Stimulated activated effector memory CD8-positive, alpha-beta T cell treated with anti-CD3 and anti-CD28 coated beads, Interleukin-12 subunit alpha, Interleukin-12 subunit beta, amount 100 ng/mL, for 72 hours (primary cell): ENCODE results near the gene IGF2.
A peak's percentile ranks its signal among the peaks of the same experiment; 100 is the strongest.

Experiments used
- ATAC-seq: fragments of 150-1000 bp; cut with Tn5 transposase; 2 replicates; pipeline ENCODE4 v1.10.0; 2021
- DNase-seq, 2 donors: peaks; one replicate each; pipeline ENCODE4 v3.0.0; 2021 to 2022; ENCODE audit warnings: low spot score in 2 of 2
- H3K27ac Mint-ChIP-seq: one replicate; pipeline ENCODE4 v1.8.0; 2022; ENCODE audit warnings: mild to moderate bottlenecking, mixed read lengths
- H3K36me3 Mint-ChIP-seq: one replicate; pipeline ENCODE4 v1.8.0; 2022; ENCODE audit warnings: mild to moderate bottlenecking, mixed read lengths
- H3K4me1 Mint-ChIP-seq: one replicate; pipeline ENCODE4 v1.8.0; 2022; ENCODE audit warnings: mixed read lengths
- H3K4me3 Mint-ChIP-seq: one replicate; pipeline ENCODE4 v1.8.0; 2022; ENCODE audit warnings: mild to moderate bottlenecking, mixed read lengths
- H3K9me3 Mint-ChIP-seq: one replicate; pipeline ENCODE4 v1.8.0; 2022; ENCODE audit warnings: mixed read lengths

The IGF2 gene

DNA sequence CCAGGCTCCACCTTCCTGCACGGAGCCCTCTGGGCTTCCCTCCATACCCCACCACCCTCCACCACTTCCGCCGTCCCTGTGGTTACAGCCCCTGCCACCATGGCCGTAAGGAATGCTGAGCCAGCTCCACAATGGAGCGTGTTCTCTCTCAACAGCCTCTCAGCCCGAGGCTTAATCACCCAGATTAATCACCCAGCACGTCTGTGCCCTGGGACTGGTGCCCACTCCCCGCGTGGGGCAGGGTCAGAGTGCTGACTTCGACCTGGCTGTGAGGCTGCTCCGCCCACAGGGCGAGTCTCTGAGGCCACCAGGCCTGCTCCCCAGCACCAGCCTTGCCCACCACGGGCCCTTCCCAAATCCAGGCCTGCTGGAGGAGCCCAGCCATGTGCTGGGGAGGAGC is 36.5 kb upstream of the IGF2 start:
- DNase-seq = no peak
- no peak overlapping the region for H3K4me3 Mint-ChIP-seq
- no peak for ATAC-seq
- no peaks in the 10 kb centered on the region for H3K36me3 Mint-ChIP-seq
- H3K27ac Mint-ChIP-seq = no peak overlapping the region
- H3K4me1 Mint-ChIP-seq = peaks cover 4% of the 10 kb centered on the region
- no peaks in the 10 kb centered on the region for H3K9me3 Mint-ChIP-seq

DNA sequence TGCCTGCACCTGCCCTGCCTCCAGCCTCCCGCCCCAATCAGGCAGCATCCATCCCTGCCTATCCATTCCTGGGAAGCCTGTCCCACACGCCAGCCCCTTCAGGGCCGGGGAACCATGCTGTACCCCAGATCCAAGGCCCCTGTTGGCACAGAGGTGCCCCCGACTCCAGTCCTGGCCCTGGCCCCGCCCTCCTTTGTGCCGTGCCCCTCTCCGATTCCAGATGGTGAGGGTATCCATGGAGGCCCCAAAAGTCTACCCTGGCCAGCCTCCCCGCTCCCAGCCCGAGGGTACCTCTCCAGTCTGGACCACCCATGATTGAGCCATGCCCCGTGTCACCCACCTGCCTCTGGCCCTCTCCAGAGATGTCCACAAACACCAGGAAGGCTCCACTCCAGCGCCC is 35.2 kb upstream of the IGF2 start:
- DNase-seq (no peak), ATAC-seq (no peak)
- H3K27ac Mint-ChIP-seq = no peak overlapping the region
- H3K36me3 Mint-ChIP-seq = no peaks in the 10 kb centered on the region
- no peaks in the 10 kb centered on the region for H3K9me3 Mint-ChIP-seq
- no peak overlapping the region for H3K4me3 Mint-ChIP-seq
- peaks cover 4% of the 10 kb centered on the region for H3K4me1 Mint-ChIP-seq

DNA sequence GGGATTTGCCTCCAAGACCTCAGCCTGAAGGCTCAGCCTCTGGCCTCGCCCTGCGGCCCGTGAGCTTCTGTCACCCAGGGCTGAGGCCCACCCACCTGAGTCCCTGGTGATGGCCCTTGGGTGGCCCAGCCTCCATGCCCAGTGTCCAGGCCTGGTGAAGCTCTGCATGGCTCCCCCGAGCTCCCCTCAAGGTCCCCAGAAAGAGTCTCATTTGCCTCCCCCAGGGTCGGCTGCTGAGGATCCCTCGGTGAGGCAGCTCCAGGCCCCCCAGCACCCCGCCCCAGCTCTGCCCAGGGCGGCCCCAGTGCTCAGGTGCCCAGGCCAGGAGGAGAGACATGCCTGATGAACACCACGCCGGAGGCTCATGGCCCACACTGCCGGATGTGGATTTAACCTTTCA is 34.6 kb upstream of the IGF2 start:
- Mint-ChIP-seq H3K4me3 (no peak overlapping the region), H3K27ac (no peak overlapping the region), H3K9me3 (no peaks in the 10 kb centered on the region), H3K4me1 (peaks cover 4% of the 10 kb centered on the region), H3K36me3 (no peaks in the 10 kb centered on the region)
- no peak for DNase-seq
- no peak for ATAC-seq

DNA sequence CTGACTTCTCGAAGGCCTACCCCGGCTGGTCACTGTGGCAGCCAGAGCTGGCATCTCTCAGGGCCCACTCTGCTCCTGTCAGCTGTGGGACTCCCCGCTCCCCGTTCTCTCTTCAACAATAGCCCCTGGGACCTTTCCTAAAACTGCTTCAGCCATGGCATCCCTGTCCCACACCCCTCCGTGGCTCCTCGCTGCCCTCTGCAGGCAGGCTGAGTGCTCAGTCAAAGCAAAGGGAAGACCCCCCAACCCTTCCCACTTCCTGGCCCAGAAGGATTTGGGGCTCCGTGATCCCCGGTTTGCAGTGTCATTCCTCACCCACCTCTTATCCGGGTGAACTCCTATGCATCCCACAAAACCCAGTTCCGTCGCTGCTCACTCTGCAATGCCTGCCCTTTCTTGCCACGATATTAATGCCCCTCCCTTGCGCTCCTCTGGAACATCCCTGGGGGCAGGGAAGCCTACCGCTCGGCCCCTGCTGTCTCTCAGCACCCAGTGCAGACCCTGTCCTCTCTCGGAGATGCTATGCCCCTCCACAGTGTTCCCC is 34.0 kb upstream of the IGF2 start:
- no peaks in the 10 kb centered on the region for H3K36me3 Mint-ChIP-seq
- no peak overlapping the region for H3K27ac Mint-ChIP-seq
- no peak overlapping the region for H3K4me3 Mint-ChIP-seq
- H3K9me3 Mint-ChIP-seq = no peaks in the 10 kb centered on the region
- DNase-seq (no peak), ATAC-seq (no peak)
- H3K4me1 Mint-ChIP-seq = peaks cover 4% of the 10 kb centered on the region

DNA sequence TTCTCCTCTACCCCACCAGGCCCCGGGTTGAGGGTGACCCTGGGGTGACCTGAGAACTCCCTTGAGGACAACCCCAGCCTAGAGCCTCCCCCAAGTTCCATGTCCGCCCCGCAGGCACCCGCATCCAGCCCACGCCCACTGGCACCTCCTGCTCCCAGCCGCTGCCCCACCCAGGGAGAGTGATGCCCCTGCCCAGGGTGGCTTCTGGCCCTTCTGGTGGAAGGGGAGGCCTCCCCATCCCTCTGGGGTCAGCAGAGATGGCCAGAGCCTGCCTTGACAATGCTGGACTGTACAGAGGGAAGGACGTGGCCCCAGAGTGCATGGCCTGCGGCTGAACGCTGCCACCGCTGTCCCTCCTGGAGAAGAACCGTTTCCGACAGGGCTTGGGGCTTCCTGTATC is 33.5 kb upstream of the IGF2 start:
- no peak for ATAC-seq
- no peaks in the 10 kb centered on the region for H3K9me3 Mint-ChIP-seq
- no peak overlapping the region for H3K4me3 Mint-ChIP-seq
- H3K27ac Mint-ChIP-seq = no peak overlapping the region
- DNase-seq = no peak
- peaks cover 4% of the 10 kb centered on the region for H3K4me1 Mint-ChIP-seq
- H3K36me3 Mint-ChIP-seq = no peaks in the 10 kb centered on the region

DNA sequence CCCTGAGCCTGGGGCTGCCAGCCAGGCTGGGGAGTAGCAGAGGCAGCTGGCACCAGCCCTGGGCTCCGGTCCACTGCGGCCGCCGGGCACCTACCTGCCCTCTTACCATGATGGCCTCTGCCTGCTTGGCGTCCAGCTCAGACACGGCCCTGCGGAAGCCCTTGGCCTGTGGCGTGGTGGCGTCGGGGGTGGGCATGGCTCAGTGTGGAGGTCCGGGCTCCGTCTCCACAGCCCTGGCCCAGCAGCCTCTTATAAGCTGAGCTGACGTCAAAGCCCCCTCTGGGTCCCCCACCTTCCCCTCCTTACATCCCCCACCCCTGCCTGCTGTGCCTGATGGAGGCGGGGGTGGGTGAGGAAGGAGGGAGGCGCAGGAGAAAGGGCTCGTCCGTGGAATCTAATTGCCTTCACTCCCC is 32.4 kb upstream of the IGF2 start, which contains the start of gene TH:
Gene TH (minus strand): TSS at position 225 of the 413 bp plus-strand sequence. CDS start 29 bp downstream, at position 196.
- DNase-seq (no peak), ATAC-seq (no peak)
- Mint-ChIP-seq H3K4me3 (no peak within 1 kb of the TSS), H3K36me3 (no peaks in the 10 kb centered on the region), H3K27ac (no peak within 1 kb of the TSS), H3K9me3 (no peaks in the 10 kb centered on the region), H3K4me1 (peaks cover 4% of the 10 kb centered on the region)

DNA sequence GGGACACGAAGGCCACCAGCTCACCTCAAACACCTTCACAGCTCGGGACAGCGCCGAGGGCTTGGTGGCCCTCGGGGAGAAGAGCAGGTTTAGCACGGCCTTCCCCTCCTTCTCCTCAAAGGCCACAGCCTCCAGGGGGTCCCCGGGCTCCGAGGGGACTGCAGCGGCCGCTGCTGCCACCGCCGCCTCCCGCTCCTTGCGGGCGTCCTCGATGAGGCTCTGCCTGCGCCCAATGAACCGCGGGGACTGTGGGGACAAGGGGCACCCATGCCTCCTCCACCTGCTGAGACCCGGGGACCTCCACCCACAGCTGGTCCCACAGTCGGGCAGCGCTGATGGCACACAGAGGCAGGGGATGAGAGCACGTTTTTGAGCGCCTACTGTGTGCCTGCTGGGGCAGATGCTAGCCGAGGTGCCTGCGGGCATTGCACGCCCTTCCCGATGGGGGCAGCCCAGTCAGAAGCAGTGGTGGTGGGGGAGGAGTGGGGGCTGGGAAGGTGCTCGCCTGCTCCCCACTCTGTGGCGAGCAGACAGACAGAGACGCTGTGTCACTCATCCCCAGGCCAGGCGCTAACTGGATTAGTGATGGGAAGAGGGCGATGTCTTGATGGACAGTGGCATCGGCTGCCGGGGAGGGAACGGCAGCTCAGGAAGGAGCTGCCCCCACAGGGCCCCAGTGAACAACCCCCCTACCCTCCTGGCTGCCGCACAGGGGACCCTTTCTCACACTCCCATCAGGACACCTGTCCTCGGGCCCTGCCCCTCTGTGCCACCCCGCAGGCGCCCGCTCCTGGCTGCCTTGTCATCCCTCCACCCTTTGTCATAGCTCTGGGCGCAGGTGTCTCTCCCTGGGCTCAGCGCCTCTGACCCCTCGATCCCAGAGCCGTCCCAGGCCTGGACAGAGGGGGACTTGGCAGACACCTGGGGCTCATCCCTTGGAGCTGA is 30.7 kb upstream of the IGF2 start:
- H3K4me1 Mint-ChIP-seq = peaks cover 4% of the 10 kb centered on the region
- ATAC-seq (no peak), DNase-seq (no peak)
- H3K4me3 Mint-ChIP-seq = no peak overlapping the region
- H3K36me3 Mint-ChIP-seq = no peaks in the 10 kb centered on the region
- no peaks in the 10 kb centered on the region for H3K9me3 Mint-ChIP-seq
- no peak overlapping the region for H3K27ac Mint-ChIP-seq

DNA sequence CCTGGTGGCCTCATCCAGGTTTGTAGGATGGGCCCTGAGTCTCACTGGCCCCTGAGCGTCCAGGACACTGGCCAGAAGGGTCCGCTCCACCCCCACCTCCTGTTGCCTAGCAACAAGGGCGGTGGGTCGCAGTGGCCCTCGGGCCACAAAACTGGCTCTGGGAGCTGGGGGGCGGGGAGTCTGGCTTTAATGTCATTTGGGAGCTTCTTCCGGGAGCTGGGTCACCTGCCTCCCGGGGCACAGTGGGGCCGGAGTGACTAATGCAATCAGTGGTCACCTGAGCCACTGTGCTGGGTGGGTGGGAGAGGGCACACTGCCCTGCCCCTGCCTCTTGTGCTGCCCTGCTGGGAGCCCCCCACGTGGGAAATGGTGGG is 29.8 kb upstream of the IGF2 start:
- no peaks in the 10 kb centered on the region for H3K36me3 Mint-ChIP-seq
- H3K4me1 Mint-ChIP-seq = peaks cover 4% of the 10 kb centered on the region
- ATAC-seq (no peak), DNase-seq (no peak)
- no peak overlapping the region for H3K27ac Mint-ChIP-seq
- H3K9me3 Mint-ChIP-seq = no peaks in the 10 kb centered on the region
- H3K4me3 Mint-ChIP-seq = no peak overlapping the region

DNA sequence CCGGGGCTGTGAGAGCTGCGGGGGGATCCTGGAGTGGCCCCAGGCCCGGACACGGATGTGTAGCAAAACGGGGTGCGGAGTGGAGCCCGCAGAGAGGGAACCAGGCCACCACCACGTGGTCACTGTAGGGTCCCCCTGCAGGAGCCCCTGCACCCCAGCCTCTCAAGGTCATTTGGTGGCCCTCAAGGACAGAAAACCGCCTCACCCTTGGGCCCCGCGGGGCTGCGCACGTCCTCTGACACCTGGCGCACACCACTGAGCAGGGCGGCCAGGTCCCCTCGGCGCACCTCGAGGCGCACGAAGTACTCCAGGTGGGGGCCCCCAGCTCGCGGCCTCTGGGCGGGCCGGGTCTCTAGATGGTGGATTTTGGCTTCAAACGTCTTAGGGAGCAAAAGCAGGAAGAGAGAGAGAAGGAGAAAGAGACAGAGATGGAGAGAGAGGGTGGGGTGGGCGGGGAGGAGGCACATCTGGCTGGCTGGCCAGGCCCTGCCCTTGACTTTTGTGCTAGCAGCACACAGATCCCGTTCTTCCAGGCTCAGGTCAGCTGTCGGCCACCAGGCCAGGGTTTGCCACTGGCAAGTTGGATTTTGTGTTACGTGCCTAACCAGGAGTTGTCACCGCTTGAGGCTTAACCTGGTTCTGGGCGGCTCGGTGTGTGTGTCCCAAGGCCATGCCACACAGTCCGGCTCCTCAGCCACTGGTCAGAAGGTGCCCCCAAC is 29.3 kb upstream of the IGF2 start:
- Mint-ChIP-seq H3K36me3 (no peaks in the 10 kb centered on the region), H3K4me3 (no peak overlapping the region), H3K4me1 (peaks cover 4% of the 10 kb centered on the region), H3K27ac (no peak overlapping the region), H3K9me3 (no peaks in the 10 kb centered on the region)
- ATAC-seq (no peak), DNase-seq (no peak)

DNA sequence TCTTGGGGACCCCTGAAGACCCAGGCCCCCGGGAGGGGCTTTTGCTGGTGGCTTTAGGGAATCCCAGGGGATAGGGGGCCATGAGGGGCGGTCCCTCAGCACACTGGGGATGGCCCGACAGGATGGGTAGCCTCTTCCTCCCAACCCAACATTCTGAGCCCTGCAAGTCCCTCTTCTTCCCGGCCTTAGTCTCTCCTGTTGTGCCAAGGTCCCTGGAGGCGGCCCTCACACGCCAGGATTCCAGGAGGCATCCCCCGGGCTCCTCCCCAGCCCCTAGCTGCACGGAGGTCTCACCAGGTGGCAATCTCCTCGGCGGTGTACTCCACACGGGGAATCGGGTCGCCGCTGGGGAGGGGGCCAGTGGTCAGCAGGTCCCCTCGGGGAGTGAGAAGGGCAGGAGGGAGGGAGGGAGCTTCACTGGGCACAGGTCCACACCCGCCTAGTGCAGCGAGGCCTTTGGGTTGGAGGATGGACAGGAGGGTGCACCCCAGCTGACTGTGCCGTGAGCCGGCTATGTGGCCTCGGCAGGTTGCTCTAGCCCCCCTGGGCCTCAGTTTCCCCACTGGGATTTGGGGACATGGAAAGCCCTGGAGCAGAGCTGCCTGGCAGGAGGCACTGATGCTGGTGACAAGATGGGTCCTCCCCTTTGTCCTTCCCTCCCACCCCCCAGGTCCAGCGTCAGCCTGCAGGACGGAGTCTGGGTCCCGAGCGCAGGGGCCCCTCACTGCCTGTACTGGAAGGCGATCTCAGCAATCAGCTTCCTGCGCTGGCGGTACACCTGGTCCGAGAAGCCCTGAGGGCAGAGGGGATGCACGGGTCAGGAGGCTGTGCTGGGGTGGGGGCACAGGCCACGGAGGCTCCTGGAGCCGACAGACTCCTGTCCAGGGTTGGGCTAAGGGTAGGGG is 28.2 kb upstream of the IGF2 start:
- Mint-ChIP-seq H3K9me3 (no peaks in the 10 kb centered on the region), H3K36me3 (no peaks in the 10 kb centered on the region), H3K4me3 (no peak overlapping the region), H3K4me1 (no peaks in the 10 kb centered on the region), H3K27ac (no peak overlapping the region)
- ATAC-seq (no peak), DNase-seq (no peak)

DNA sequence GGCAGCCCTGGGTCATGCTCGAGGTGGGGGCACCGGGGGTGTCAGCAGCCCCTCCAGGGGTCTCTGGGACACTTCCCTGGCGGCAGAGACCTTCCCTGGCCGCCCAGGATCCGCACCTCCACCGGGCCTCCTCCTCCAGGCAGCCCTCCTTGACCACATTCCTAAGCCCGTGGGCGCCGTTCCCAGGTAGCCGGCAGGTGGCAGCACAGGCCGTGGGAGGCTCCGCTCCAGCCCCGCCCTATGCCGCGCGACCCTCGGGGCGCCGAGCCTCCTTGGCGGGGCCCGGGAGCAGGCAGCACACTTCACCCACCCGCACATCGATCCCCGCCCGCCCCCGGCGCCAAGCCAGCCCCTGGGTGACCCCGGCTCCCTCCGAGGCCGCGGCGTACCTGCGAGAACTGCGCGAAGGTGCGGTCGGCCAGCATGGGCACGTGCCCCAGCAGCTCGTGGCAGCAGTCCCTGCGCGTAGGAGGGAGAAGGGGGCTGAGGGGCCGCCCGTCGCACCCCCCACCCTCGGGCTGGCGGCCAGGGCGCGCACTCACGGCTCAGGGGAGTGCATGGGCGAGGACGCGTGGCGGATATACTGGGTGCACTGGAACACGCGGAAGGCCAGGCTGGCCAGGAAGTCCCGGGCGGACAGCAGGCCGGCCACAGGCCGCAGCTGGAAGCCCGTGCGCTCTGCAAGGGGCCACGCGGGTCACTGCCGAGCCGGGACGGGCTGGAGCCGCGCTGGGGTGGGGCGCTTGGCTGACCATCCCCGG is 27.1 kb upstream of the IGF2 start:
- Mint-ChIP-seq H3K9me3 (no peaks in the 10 kb centered on the region), H3K4me3 (no peak overlapping the region), H3K36me3 (no peaks in the 10 kb centered on the region), H3K4me1 (no peaks in the 10 kb centered on the region), H3K27ac (no peak overlapping the region)
- ATAC-seq = peak; percentile 58
- DNase-seq = peak in 1 of 2 donors; percentile 67

DNA sequence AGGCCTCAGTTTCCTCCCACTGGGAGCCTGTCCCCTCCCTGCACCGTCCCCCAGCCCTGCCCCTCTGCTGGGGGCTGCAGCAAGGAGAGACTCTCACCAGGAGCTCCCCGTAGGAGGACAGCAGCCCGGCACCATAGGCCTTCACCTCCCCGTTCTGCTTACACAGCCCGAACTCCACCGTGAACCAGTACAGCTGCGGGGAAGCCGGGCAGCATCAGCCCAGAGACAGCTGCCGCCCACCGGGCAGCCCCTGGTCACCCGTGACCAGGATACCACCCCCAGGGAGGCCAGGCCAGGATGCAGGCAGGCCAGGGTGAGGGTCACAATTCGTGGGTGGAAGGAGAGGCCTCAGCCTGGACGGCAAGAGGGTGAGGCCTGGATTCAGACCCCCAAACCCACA is 26.4 kb upstream of the IGF2 start:
- Mint-ChIP-seq H3K9me3 (no peaks in the 10 kb centered on the region), H3K27ac (no peak overlapping the region), H3K4me3 (no peak overlapping the region), H3K4me1 (no peaks in the 10 kb centered on the region), H3K36me3 (no peaks in the 10 kb centered on the region)
- no peak for ATAC-seq
- no peak for DNase-seq

DNA sequence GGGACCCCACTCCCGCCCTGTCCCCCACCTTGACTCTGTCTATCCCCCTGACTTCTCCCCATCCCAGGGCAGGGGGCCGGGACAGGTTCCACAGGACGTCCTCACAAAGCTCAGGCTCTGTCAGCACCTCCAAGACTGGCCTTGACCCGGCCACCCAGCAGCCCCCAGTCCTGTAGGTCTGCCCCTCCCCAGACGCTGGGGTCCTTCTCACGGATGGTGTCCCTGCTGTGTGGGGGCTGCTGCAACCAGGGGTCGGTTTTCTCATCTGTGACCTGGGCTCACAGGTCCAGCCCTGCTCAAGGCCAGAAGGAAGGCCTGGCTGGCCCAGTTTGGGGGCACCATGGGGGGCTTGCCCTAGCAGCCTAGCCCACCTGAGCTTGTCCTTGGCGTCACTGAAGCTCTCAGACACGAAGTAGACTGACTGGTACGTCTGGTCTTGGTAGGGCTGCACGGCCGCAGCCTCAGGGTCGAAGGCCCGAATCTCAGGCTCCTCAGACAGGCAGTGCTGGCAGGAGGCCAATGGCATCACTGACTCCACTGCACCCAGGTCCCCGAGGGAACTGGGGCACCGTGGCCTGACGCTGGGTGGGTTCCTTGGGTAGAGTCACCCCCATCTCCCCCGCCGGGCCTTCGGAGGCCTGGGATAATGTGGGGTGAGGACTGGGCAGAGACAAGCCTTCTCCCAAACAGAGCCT is 25.8 kb upstream of the IGF2 start:
- no peak for ATAC-seq
- Mint-ChIP-seq H3K4me3 (no peak overlapping the region), H3K4me1 (no peaks in the 10 kb centered on the region), H3K27ac (no peak overlapping the region), H3K36me3 (no peaks in the 10 kb centered on the region), H3K9me3 (no peaks in the 10 kb centered on the region)
- DNase-seq = no peak

DNA sequence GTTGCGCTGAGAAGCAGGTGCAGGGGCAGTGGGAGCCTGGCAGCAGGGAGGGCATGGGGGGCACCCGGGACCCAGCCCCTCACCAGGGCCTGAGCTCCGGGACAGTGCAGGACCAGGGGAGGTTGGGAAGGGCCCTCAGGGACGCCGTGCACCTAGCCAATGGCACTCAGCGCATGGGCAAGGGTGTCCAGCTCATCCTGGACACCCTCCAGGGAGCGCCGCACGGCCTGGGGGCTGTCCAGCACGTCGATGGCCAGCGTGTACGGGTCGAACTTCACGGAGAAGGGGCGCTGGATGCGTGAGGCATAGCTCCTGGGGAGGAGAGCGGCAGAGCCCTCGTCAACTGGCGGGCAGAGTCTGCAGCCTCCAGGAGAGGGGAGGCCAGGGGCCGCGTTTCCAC is 24.9 kb upstream of the IGF2 start:
- DNase-seq (no peak), ATAC-seq (no peak)
- Mint-ChIP-seq H3K36me3 (no peaks in the 10 kb centered on the region), H3K27ac (no peak overlapping the region), H3K9me3 (no peaks in the 10 kb centered on the region), H3K4me1 (no peaks in the 10 kb centered on the region), H3K4me3 (no peak overlapping the region)
